Endometrial microvascular endothelial cells (primary cell): ENCODE data around the gene VWC2L. TPM values are rescaled to one million over a fixed set of nuclear protein-coding genes. Genes with fewer than 3 reads are reported as not detected.

ENCODE experiments used
- in situ Hi-C: cut with HindIII; loops from 2 replicates; pipeline ENCODE4 v1.10.0; 2017; ENCODE audit warnings: low sequenced_read_pairs, low pct_unique_long_range_greater_than_20kb; ENCODE audit errors: inconsistent ontology term
- total RNA-seq: library from RNA; depleted of rRNA; stranded (reverse); fragments of >200 nt; gene quantifications from one replicate; pipeline ENCODE4 v1.2.3, GENCODE V29; 2015; ENCODE audit errors: inconsistent ontology term

Gene VWC2L
- total RNA-seq, 1 donor from 2014 or later = not detected

GRCh38 chr2:214574084-214574781 is 163.4 kb downstream of the VWC2L start:
- in situ Hi-C loops = no loop called here

GRCh38 chr2:214575030-214575429 is 164.2 kb downstream of the VWC2L start:
- in situ Hi-C loops = no loop called here

- in situ Hi-C loops = no loop called here
These were observed 164.6 kb downstream of the VWC2L start for GRCh38 chr2:214575465-214575864.

- in situ Hi-C loops = no loop called here
These were observed 166.9 kb downstream of the VWC2L start for GRCh38 chr2:214577769-214578168.

- in situ Hi-C loops = no loop called here
These were observed 167.6 kb downstream of the VWC2L start for GRCh38 chr2:214578442-214578841.

GRCh38 chr2:214579035-214579434 is 168.2 kb downstream of the VWC2L start:
- in situ Hi-C loops = no loop called here

GRCh38 chr2:214587442-214587841 is 176.6 kb downstream of the VWC2L start:
- in situ Hi-C loops = no loop called here

GRCh38 chr2:214591366-214591765 is 180.5 kb downstream of the VWC2L start:
- in situ Hi-C loops = no loop called here

- in situ Hi-C loops = no loop called here
These were observed 181.2 kb downstream of the VWC2L start for GRCh38 chr2:214592011-214592410.

GRCh38 chr2:214593727-214594126 is 182.9 kb downstream of the VWC2L start:
- in situ Hi-C loops = no loop called here

GRCh38 chr2:214601852-214602633 is 191.2 kb downstream of the VWC2L start:
- in situ Hi-C loops = no loop called here

- in situ Hi-C loops = no loop called here
These were observed 194.0 kb downstream of the VWC2L start for GRCh38 chr2:214604861-214605260.

GRCh38 chr2:214607051-214607450 is 196.2 kb downstream of the VWC2L start:
- in situ Hi-C loops = no loop called here

- in situ Hi-C loops = no loop called here
These were observed 200.2 kb downstream of the VWC2L start for GRCh38 chr2:214611015-214611414.

GRCh38 chr2:214624166-214624760 is 213.4 kb downstream of the VWC2L start:
- in situ Hi-C loops = no loop called here

GRCh38 chr2:214628091-214628490 is 217.2 kb downstream of the VWC2L start:
- in situ Hi-C loops = no loop called here
